PC-9 (cell line): ENCODE measurements around the gene PLCL2. TPM values are rescaled to one million over a fixed set of nuclear protein-coding genes. Genes with fewer than 3 reads are reported as not detected.

Experiments
- BruUV-seq: library from RNA; stranded (reverse); fragments of 400-500 nt; replicated peaks from 2 replicates; lab custom pipeline; 2021; lab: Mats Ljungman, UMichigan
- CTCF ChIA-PET: fragments of 300-600 bp; sonication (Branson Sonifier 250); formaldehyde crosslinking; loops from one replicate; lab custom pipeline; 2022; ENCODE audit warnings: antibody characterized with exemption; lab: Charles Lee
- POLR2A ChIA-PET: fragments of 300-600 bp; sonication (Branson Sonifier 250); formaldehyde crosslinking; loops from one replicate; lab custom pipeline; 2022; ENCODE audit warnings: antibody characterized with exemption; ENCODE audit not compliant: unreplicated experiment; lab: Charles Lee
- DNase-seq, 2 experiments: peaks; one replicate each; pipeline versions ENCODE4 v3.0.0 to v3.0.0-alpha.2; 2015 to 2022; ENCODE audit warnings: mixed read lengths in 1 of 2
- H2AFZ ChIP-seq: fragments of 200-600 bp; sonication (generic); 2 replicates; pipeline ENCODE4 v1.8.1; 2017; ENCODE audit warnings: antibody characterized with exemption
- H3F3A ChIP-seq: fragments of 200-600 bp; sonication (generic); 2 replicates; pipeline ENCODE4 v1.8.1; 2017; ENCODE audit warnings: antibody characterized with exemption, mild to moderate bottlenecking, low read depth; ENCODE audit not compliant: insufficient read depth
- H3K27ac ChIP-seq: fragments of 200-600 bp; sonication (generic); 2 replicates; pipeline ENCODE4 v1.6.1; 2016; ENCODE audit warnings: mixed run types
- H3K27me3 ChIP-seq: fragments of 200-600 bp; sonication (generic); 2 replicates; pipeline ENCODE4 v1.6.1; 2016; ENCODE audit warnings: low read depth, mixed run types; ENCODE audit not compliant: insufficient read depth
- H3K36me3 ChIP-seq: fragments of 200-600 bp; sonication (generic); 2 replicates; pipeline ENCODE4 v1.6.1; 2016; ENCODE audit warnings: low read depth, mixed run types
- H3K4me1 ChIP-seq: fragments of 200-600 bp; sonication (generic); replicated peaks from 2 replicates; pipeline ENCODE4 v1.6.1; 2016; ENCODE audit warnings: mixed run types; ENCODE audit not compliant: insufficient read depth
- H3K4me2 ChIP-seq: fragments of 200-600 bp; sonication (generic); 2 replicates; pipeline ENCODE4 v1.6.1; 2017; ENCODE audit warnings: mixed run types
- H3K4me3 ChIP-seq: fragments of 200-600 bp; sonication (generic); 2 replicates; pipeline ENCODE4 v1.6.1; 2016; ENCODE audit warnings: mixed run types
- H3K79me2 ChIP-seq: fragments of 200-600 bp; sonication (generic); 2 replicates; pipeline ENCODE4 v1.6.1; 2017; ENCODE audit warnings: low read depth, mixed run types
- H3K9me2 ChIP-seq: fragments of 200-600 bp; sonication (generic); 2 replicates; pipeline ENCODE4 v1.8.1; 2017; ENCODE audit warnings: mild to moderate bottlenecking; ENCODE audit not compliant: insufficient read depth
- H3K9me3 ChIP-seq: fragments of 200-600 bp; sonication (generic); 2 replicates; pipeline ENCODE4 v1.8.1; 2016; ENCODE audit warnings: low read depth; ENCODE audit not compliant: insufficient read depth
- H4K20me1 ChIP-seq: fragments of 200-600 bp; sonication (generic); 2 replicates; pipeline ENCODE4 v1.8.1; 2017; ENCODE audit not compliant: insufficient read depth
- EZH2 ChIP-seq: fragments of 200-600 bp; sonication (generic); IDR thresholded peaks from 2 replicates; pipeline ENCODE4 v1.8.0; 2017; ENCODE audit warnings: antibody characterized with exemption, low read depth
- intact Hi-C: fragments of 100-400 bp; cut with micrococcal nuclease; formaldehyde crosslinking; loops from one replicate; pipeline ENCODE4 v1.10.0; 2022; ENCODE audit not compliant: unreplicated experiment
- total RNA-seq: library from RNA; stranded (reverse); gene quantifications from 2 replicates; pipeline ENCODE4 v1.2.3, GENCODE V29; 2021
- TF ChIP-seq, protein P1 (sequence below): fragments of 200-600 bp; sonication (generic); conservative IDR thresholded peaks from 2 replicates; pipeline ENCODE4 v1.6.1; 2017; ENCODE audit warnings: mixed run types, antibody characterized with exemption, mild to moderate bottlenecking, moderate library complexity

Gene PLCL2
- total RNA-seq, 1 experiment from 2014 or later, result 4.6 TPM

DNA sequence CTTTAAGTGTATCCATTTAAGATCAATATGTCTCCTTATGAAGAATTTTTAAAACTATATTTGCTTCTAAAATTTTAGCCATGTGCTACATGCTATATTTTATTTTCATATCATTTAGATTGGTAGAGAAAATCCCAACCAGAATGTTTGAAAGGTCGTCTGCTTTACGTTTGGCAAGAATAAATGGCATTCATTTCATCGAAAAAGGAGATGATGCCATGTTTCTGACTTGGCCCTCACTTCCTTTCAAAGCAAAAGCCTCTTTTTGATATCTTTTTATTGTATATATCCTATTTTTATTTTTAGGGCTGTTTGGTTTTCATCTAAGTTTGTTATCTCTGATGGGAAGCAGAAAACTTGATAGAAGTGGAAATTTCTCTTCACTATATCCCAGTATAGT lies 176.2 kb downstream of the PLCL2 start:
- Histone ChIP-seq H3K4me1 (no peaks in the 10 kb centered on the region), H2AFZ (no peak overlapping the region), H3K4me3 (no peak overlapping the region), H3K27me3 (no peaks in the 10 kb centered on the region), H3K4me2 (no peak overlapping the region), H3K79me2 (no peaks in the 10 kb centered on the region), H3K9me3 (no peaks in the 10 kb centered on the region), H4K20me1 (no peaks in the 10 kb centered on the region), H3K9me2 (no peaks in the 10 kb centered on the region; the same call in 1 of the 2 replicates), H3K36me3 (no peaks in the 10 kb centered on the region), H3K27ac (no peak overlapping the region), H3F3A (no peaks in the 10 kb centered on the region)
- no peak for TF ChIP-seq EZH2
- TF ChIP-seq, protein P1, sequence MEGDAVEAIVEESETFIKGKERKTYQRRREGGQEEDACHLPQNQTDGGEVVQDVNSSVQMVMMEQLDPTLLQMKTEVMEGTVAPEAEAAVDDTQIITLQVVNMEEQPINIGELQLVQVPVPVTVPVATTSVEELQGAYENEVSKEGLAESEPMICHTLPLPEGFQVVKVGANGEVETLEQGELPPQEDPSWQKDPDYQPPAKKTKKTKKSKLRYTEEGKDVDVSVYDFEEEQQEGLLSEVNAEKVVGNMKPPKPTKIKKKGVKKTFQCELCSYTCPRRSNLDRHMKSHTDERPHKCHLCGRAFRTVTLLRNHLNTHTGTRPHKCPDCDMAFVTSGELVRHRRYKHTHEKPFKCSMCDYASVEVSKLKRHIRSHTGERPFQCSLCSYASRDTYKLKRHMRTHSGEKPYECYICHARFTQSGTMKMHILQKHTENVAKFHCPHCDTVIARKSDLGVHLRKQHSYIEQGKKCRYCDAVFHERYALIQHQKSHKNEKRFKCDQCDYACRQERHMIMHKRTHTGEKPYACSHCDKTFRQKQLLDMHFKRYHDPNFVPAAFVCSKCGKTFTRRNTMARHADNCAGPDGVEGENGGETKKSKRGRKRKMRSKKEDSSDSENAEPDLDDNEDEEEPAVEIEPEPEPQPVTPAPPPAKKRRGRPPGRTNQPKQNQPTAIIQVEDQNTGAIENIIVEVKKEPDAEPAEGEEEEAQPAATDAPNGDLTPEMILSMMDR, result no peak
- ChIA-PET POLR2A (no interaction called here), CTCF (no interaction called here)
- no TSS peak for BruUV-seq
- DNase-seq, result no peak
- intact Hi-C loops, result no loop called here

DNA sequence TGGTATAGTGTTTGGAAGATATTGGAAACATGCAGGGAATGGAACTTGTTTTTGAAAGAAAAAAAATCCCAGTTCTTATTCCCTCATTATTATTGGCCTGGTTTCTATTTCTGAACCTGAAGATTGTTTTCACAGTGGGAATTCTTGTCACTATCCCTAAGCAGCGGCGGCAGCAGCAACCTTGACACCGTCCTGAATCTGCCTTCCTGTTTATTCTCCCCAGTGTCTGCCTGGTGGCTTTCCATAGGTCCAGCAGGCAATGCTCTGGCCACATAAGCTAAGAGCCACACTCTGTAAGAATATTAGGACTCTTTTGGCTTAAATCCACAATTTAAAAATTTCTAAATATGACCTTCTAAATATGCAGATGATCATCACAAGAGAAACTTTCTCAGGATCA lies 178.0 kb downstream of the PLCL2 start:
- Histone ChIP-seq H3K4me2 (no peak overlapping the region), H3F3A (no peaks in the 10 kb centered on the region), H2AFZ (no peak overlapping the region), H3K9me2 (no peaks in the 10 kb centered on the region; the same call in 1 of the 2 replicates), H3K27ac (no peak overlapping the region), H3K79me2 (no peaks in the 10 kb centered on the region), H3K36me3 (no peaks in the 10 kb centered on the region), H3K4me3 (no peak overlapping the region), H4K20me1 (no peaks in the 10 kb centered on the region), H3K9me3 (no peaks in the 10 kb centered on the region), H3K27me3 (no peaks in the 10 kb centered on the region), H3K4me1 (no peaks in the 10 kb centered on the region)
- intact Hi-C loops, result no loop called here
- DNase-seq, result no peak
- TF ChIP-seq, protein P1, result no peak
- CTCF ChIA-PET, result no interaction called here
- POLR2A ChIA-PET, result no interaction called here
- BruUV-seq, result no TSS peak

DNA sequence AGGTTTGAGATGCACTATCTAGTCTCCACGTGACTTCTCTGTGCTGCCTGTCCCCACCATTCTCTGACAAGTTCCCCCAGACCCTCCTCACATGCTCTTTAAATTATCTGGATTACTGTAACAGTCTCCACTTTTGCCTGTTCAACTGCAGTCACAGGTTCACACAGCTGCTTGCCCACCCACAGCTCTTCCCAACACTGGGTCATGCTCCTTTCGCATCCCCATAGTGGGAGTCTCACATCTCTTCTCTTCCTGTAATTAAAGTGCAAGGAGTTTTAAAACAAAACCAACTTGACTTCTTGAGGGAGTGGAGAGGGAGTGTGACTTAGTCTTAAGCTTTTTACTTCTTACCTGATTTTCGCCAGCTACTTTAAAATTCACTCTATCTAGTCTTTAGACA lies 178.8 kb downstream of the PLCL2 start:
- no peaks in the 10 kb centered on the region for H3K9me3 ChIP-seq
- TF ChIP-seq, protein P1, result no peak
- no peak for TF ChIP-seq EZH2
- no peaks in the 10 kb centered on the region for H4K20me1 ChIP-seq
- H3K9me2 ChIP-seq, result no peaks in the 10 kb centered on the region; the same call in 1 of the 2 replicates
- BruUV-seq, result no TSS peak
- H3K4me2 ChIP-seq, result no peak overlapping the region
- H3K36me3 ChIP-seq, result no peaks in the 10 kb centered on the region
- intact Hi-C loops, result no loop called here
- no peaks in the 10 kb centered on the region for H3K4me1 ChIP-seq
- no peak for DNase-seq
- ChIA-PET POLR2A (no interaction called here), CTCF (no interaction called here)
- no peaks in the 10 kb centered on the region for H3K79me2 ChIP-seq
- H2AFZ ChIP-seq, result no peak overlapping the region
- H3K27ac ChIP-seq, result no peak overlapping the region
- H3F3A ChIP-seq, result no peaks in the 10 kb centered on the region
- no peak overlapping the region for H3K4me3 ChIP-seq
- H3K27me3 ChIP-seq, result no peaks in the 10 kb centered on the region
